ENCODE measurements around the gene GPR78. TPM values are rescaled to one million over a fixed set of nuclear protein-coding genes. Genes with fewer than 3 reads are reported as not detected.
"Not testable (repeated sequence)": the region's sequence is repeated elsewhere in the genome, so short reads cannot be mapped to it uniquely, and the experiment has no call there.

Gene GPR78
- total and polyA plus RNA-seq, 2 of the 8 experiments (the other 6 are each of a cell fraction or from before 2014, with no cell fraction given) = 1.0 to 3.0 TPM

- TF ChIP-seq, protein P1, sequence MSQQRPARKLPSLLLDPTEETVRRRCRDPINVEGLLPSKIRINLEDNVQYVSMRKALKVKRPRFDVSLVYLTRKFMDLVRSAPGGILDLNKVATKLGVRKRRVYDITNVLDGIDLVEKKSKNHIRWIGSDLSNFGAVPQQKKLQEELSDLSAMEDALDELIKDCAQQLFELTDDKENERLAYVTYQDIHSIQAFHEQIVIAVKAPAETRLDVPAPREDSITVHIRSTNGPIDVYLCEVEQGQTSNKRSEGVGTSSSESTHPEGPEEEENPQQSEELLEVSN (IDR thresholded peaks at IDR 0.05) = no peak
- no peak for TF ChIP-seq YY1 (IDR thresholded peaks at IDR 0.05; ENCODE audit: low read depth, low read length)
- no peak for TF ChIP-seq RBBP5 (IDR thresholded peaks at IDR 0.05; ENCODE audit: borderline replicate concordance, low read depth, low read length)
- TF ChIP-seq PHF8 (conservative IDR thresholded peaks at IDR 0.05; ENCODE audit: low read depth, low read length) = no peak
- TF ChIP-seq CBX8 (IDR thresholded peaks at IDR 0.05; ENCODE audit: borderline replicate concordance, low read depth, low read length) = no peak
- TF ChIP-seq BCL11A (IDR thresholded peaks at IDR 0.05; ENCODE audit: low read depth in 2 of 2, low read length in 2 of 2) = no peak
- TF ChIP-seq SIRT6 (IDR thresholded peaks at IDR 0.05; ENCODE audit: low read length) = no peak
Observed at GRCh38 chr4:8618961-8619720, 38.9 kb downstream of the GPR78 start (continued).

DNA sequence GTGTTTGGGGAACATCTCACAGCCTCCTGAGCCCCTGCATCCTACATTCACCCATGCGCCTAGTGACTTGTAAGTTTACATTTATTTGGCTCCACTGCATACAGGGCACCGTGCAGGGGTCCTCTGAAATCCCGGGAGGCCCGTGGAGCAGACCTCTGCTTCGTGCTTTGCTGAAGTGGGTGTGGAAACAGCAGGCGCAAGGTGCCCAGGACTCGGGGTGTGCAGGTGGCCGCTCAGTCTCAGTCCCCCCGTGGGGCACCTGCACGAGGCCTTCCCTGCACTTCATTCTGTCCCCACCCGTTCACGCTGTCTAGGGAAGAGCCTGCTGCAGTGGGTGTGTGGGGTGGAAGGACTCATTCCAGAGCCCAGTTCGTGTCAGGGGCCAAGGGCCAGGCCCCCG, 40.9 kb downstream of the GPR78 start:
- H3K4me2 ChIP-seq (ENCODE audit: insufficient read depth in 1 of 2, low read depth in 2 of 2, low read length in 2 of 2); H3K4me1 ChIP-seq (replicated peaks in 1 of 4; ENCODE audit: control insufficient read depth in 3 of 4, insufficient read depth in 4 of 4, low read length in 3 of 4); H2BK5ac ChIP-seq (ENCODE audit: low read depth, low read length); H3K79me2 ChIP-seq (ENCODE audit: control insufficient read depth in 1 of 2, insufficient read depth in 2 of 2, low read length in 2 of 2); FAIRE-seq; H3K4ac ChIP-seq (replicated peaks; ENCODE audit: insufficient read length, low read depth, low read length); H4K5ac ChIP-seq (ENCODE audit: insufficient read length, low read depth, low read length); POLR2A ChIA-PET (ENCODE audit: partially characterized antibody); H3K27me3 ChIP-seq (replicated peaks in 1 of 4; ENCODE audit: control insufficient read depth in 3 of 4, extremely low read depth in 1 of 4, insufficient read depth in 3 of 4, low read length in 3 of 4); H3K23me2 ChIP-seq (ENCODE audit: low read depth, low read length); H3K9ac ChIP-seq (replicated peaks in 1 of 4; ENCODE audit: extremely low read depth in 1 of 4, low read depth in 3 of 4, low read length in 3 of 4); H2AK5ac ChIP-seq (ENCODE audit: low read depth, low read length); H3K27ac ChIP-seq (ENCODE audit: low read depth, low read length); H4K8ac ChIP-seq (ENCODE audit: extremely low read depth, insufficient read depth, low read length); H3K9me3 ChIP-seq (ENCODE audit: insufficient read depth in 2 of 2, low read depth in 1 of 2, low read length in 1 of 2); H4K91ac ChIP-seq (replicated peaks; ENCODE audit: insufficient read length, low read length); H3K56ac ChIP-seq (replicated peaks; ENCODE audit: insufficient read length, low read depth, low read length); H2BK12ac ChIP-seq (ENCODE audit: low read depth, low read length); H2BK20ac ChIP-seq (ENCODE audit: low read length); H3K79me1 ChIP-seq (ENCODE audit: low read depth, low read length); H2AFZ ChIP-seq (ENCODE audit: low read length); H2BK15ac ChIP-seq (ENCODE audit: low read length); H3K4me3 ChIP-seq (ENCODE audit: extremely low read depth in 1 of 4, insufficient read depth in 2 of 4, low read depth in 3 of 4, low read length in 4 of 4); H3K23ac ChIP-seq (ENCODE audit: insufficient read length); H2BK120ac ChIP-seq (replicated peaks; ENCODE audit: low read depth, low read length); H3K18ac ChIP-seq (ENCODE audit: extremely low read depth, low read length); DNase-seq (ENCODE audit: low read depth in 1 of 2, low spot score in 2 of 2); H4K20me1 ChIP-seq (replicated peaks in 1 of 2; ENCODE audit: control insufficient read depth in 1 of 2, insufficient read depth in 2 of 2, low read length in 2 of 2); CTCF ChIA-PET (ENCODE audit: partially characterized antibody); H3K14ac ChIP-seq (ENCODE audit: insufficient read length): not testable (repeated sequence)
- H3K36me3 ChIP-seq (ENCODE audit: control insufficient read depth in 2 of 4, insufficient read depth in 4 of 4, low read length in 3 of 4) = peaks cover 0 to 13% (median 4%) of the 10 kb centered on the region in 4 experiments; a peak in 3 of 8 replicates
- WGBS, 2 experiments (ENCODE audit: extremely low coverage in 1 of 2, insufficient coverage in 1 of 2, insufficient read length in 1 of 2, insufficient replicate concordance in 2 of 2, low coverage in 1 of 2, low lambda C conversion rate in 2 of 2, missing lambda C conversion rate in 1 of 2) = 91% methylated on average over 4 of the region's 14 CpGs; no CpG with 5 or more reads in 1 of the 2 experiments

All from H1 (cell line).